GM15510 (cell line): ENCODE results near the gene PALS2.
A peak's percentile ranks its signal among the peaks of the same experiment; 100 is the strongest.

Experiments used
- POLR2A ChIP-seq: IDR thresholded peaks from 3 replicates; pipeline ENCODE4 v1.6.1; 2011; ENCODE audit warnings: borderline replicate concordance; ENCODE audit not compliant: insufficient read length; ENCODE audit errors: extremely low read depth

PALS2 gene

GRCh38 chr7:24572997-24573553 lies at the start of gene PALS2:
TSS of gene PALS2 (plus strand) at chr7:24573452. CDS start at chr7:24623668, 50,216 bp downstream.
- peak; percentile 52 for TF ChIP-seq POLR2A

GRCh38 chr7:24531255-24531654 lies 42.0 kb upstream of the PALS2 start:
- TF ChIP-seq POLR2A = no peak

GRCh38 chr7:24536682-24537081 lies 36.6 kb upstream of the PALS2 start:
- no peak for TF ChIP-seq POLR2A

GRCh38 chr7:24540956-24541355 lies 32.3 kb upstream of the PALS2 start:
- no peak for TF ChIP-seq POLR2A

GRCh38 chr7:24545215-24545614 lies 28.0 kb upstream of the PALS2 start:
- no peak for TF ChIP-seq POLR2A

- no peak for TF ChIP-seq POLR2A
Observed at GRCh38 chr7:24548390-24548789, 24.9 kb upstream of the PALS2 start.

GRCh38 chr7:24549991-24550390 lies 23.3 kb upstream of the PALS2 start:
- no peak for TF ChIP-seq POLR2A

GRCh38 chr7:24555184-24555583 lies 18.1 kb upstream of the PALS2 start:
- TF ChIP-seq POLR2A = no peak

- TF ChIP-seq POLR2A = no peak
Observed at GRCh38 chr7:24555719-24556118, 17.5 kb upstream of the PALS2 start.

- no peak for TF ChIP-seq POLR2A
Observed at GRCh38 chr7:24560772-24561171, 12.5 kb upstream of the PALS2 start.

GRCh38 chr7:24566274-24566673 lies 7.0 kb upstream of the PALS2 start:
- no peak for TF ChIP-seq POLR2A

GRCh38 chr7:24570983-24571382 lies 2.3 kb upstream of the PALS2 start:
- TF ChIP-seq POLR2A = no peak

- no peak for TF ChIP-seq POLR2A
Observed at GRCh38 chr7:24572016-24572392, 1.2 kb upstream of the PALS2 start.

- TF ChIP-seq POLR2A = no peak
Observed at GRCh38 chr7:24572393-24572996, 757 bp upstream of the PALS2 start.

GRCh38 chr7:24573554-24574338 lies 494 bp downstream of the PALS2 start:
- no peak for TF ChIP-seq POLR2A

- TF ChIP-seq POLR2A = no peak
Observed at GRCh38 chr7:24574386-24574785, 1.1 kb downstream of the PALS2 start.
